ENCODE measurements around the gene ARHGEF33.

Gene ARHGEF33

GRCh38 chr2:38982498-38982897, 92.8 kb downstream of the ARHGEF33 start:
- H3K4me3 Mint-ChIP-seq = no peak overlapping the region
- H3K4me1 Mint-ChIP-seq = no peaks in the 10 kb centered on the region

GRCh38 chr2:38988716-38989115, 99.0 kb downstream of the ARHGEF33 start:
- H3K4me3 Mint-ChIP-seq = no peak overlapping the region
- no peaks in the 10 kb centered on the region for H3K9me3 Mint-ChIP-seq
- H3K4me1 Mint-ChIP-seq = peaks cover 6% of the 10 kb centered on the region
- no peak overlapping the region for H3K27ac Mint-ChIP-seq
- no peak for DNase-seq
- peaks cover 53% of the 10 kb centered on the region for H3K36me3 Mint-ChIP-seq
- no peaks in the 10 kb centered on the region for H3K27me3 Mint-ChIP-seq
- CTCF ChIA-PET = interaction anchor here (1.0 to 2.3 kb wide), 3 partner anchors 241 to 276 kb away, joined by 3 to 6 read pairs (median 3); no protein-coding TSS in a partner anchor

More at GRCh38 chr2:38982498-38982897, 92.8 kb downstream of the ARHGEF33 start:
- Mint-ChIP-seq H3K27me3 (no peaks in the 10 kb centered on the region), H3K9me3 (no peaks in the 10 kb centered on the region), H3K36me3 (peaks cover 63% of the 10 kb centered on the region), H3K27ac (no peak overlapping the region)
- DNase-seq = no peak
- CTCF ChIA-PET = interaction anchor here (1.1 kb wide), 1 partner anchor 101 kb away, joined by 3 read pairs; no protein-coding TSS in a partner anchor

- no peak overlapping the region for H3K27ac Mint-ChIP-seq
- no peak for DNase-seq
- H3K36me3 Mint-ChIP-seq = peaks cover 50% of the 10 kb centered on the region
- H3K4me1 Mint-ChIP-seq = peaks cover 11% of the 10 kb centered on the region
- H3K27me3 Mint-ChIP-seq = no peaks in the 10 kb centered on the region
- H3K4me3 Mint-ChIP-seq = no peak overlapping the region
- CTCF ChIA-PET = interaction anchor here (1.4 kb wide), 2 partner anchors 44 to 237 kb away, joined by 3 to 7 read pairs; no protein-coding TSS in a partner anchor
- no peaks in the 10 kb centered on the region for H3K9me3 Mint-ChIP-seq
Measured at GRCh38 chr2:38991899-38992298, 102.2 kb downstream of the ARHGEF33 start.

- Mint-ChIP-seq H3K27ac (peak overlapping the region; percentile 4), H3K4me1 (peaks cover 7% of the 10 kb centered on the region), H3K36me3 (peaks cover 62% of the 10 kb centered on the region), H3K27me3 (no peaks in the 10 kb centered on the region), H3K9me3 (no peaks in the 10 kb centered on the region), H3K4me3 (no peak overlapping the region)
- DNase-seq = no peak
- CTCF ChIA-PET = no interaction called here
Measured at GRCh38 chr2:38997781-38998180, 108.1 kb downstream of the ARHGEF33 start.

- H3K4me1 Mint-ChIP-seq = peaks cover 2% of the 10 kb centered on the region
- no peak for DNase-seq
- CTCF ChIA-PET = interaction anchor here (1.0 to 1.3 kb wide), 2 partner anchors 10 to 229 kb away, joined by 4 read pairs; no protein-coding TSS in a partner anchor
- no peak overlapping the region for H3K4me3 Mint-ChIP-seq
- H3K36me3 Mint-ChIP-seq = peaks cover 65% of the 10 kb centered on the region
- H3K9me3 Mint-ChIP-seq = no peaks in the 10 kb centered on the region
- H3K27me3 Mint-ChIP-seq = no peaks in the 10 kb centered on the region
- no peak overlapping the region for H3K27ac Mint-ChIP-seq
Measured at GRCh38 chr2:39000552-39000951, 110.9 kb downstream of the ARHGEF33 start.

- H3K9me3 Mint-ChIP-seq = no peaks in the 10 kb centered on the region
- H3K27ac Mint-ChIP-seq = peak overlapping the region; percentile 58
- peaks cover 61% of the 10 kb centered on the region for H3K36me3 Mint-ChIP-seq
- no peak for DNase-seq
- no peak overlapping the region for H3K4me3 Mint-ChIP-seq
- H3K4me1 Mint-ChIP-seq = peaks cover 5% of the 10 kb centered on the region
- no peaks in the 10 kb centered on the region for H3K27me3 Mint-ChIP-seq
- CTCF ChIA-PET = interaction anchor here (0.6 to 1.7 kb wide), 3 partner anchors 51 to 220 kb away, joined by 3 to 5 read pairs (median 3); no protein-coding TSS in a partner anchor
Measured at GRCh38 chr2:39007875-39008504, 118.3 kb downstream of the ARHGEF33 start.

- Mint-ChIP-seq H3K4me1 (peaks cover 5% of the 10 kb centered on the region), H3K36me3 (peaks cover 63% of the 10 kb centered on the region), H3K27ac (peak overlapping the region; percentile 58), H3K9me3 (no peaks in the 10 kb centered on the region), H3K4me3 (no peak overlapping the region), H3K27me3 (no peaks in the 10 kb centered on the region)
- CTCF ChIA-PET = interaction anchor here (0.6 kb wide), 1 partner anchor 220 kb away, joined by 3 read pairs; no protein-coding TSS in a partner anchor
- DNase-seq = no peak
Measured at GRCh38 chr2:39008665-39009064, 119.0 kb downstream of the ARHGEF33 start.

GRCh38 chr2:39013871-39014270, 124.2 kb downstream of the ARHGEF33 start:
- Mint-ChIP-seq H3K27ac (no peak overlapping the region), H3K27me3 (no peaks in the 10 kb centered on the region), H3K9me3 (no peaks in the 10 kb centered on the region), H3K4me1 (no peaks in the 10 kb centered on the region), H3K4me3 (no peak overlapping the region), H3K36me3 (peaks cover 51% of the 10 kb centered on the region)
- CTCF ChIA-PET = no interaction called here
- no peak for DNase-seq

- no peaks in the 10 kb centered on the region for H3K9me3 Mint-ChIP-seq
- CTCF ChIA-PET = interaction anchor here (1.2 kb wide), 1 partner anchor 217 kb away, joined by 3 read pairs; no protein-coding TSS in a partner anchor
- no peaks in the 10 kb centered on the region for H3K27me3 Mint-ChIP-seq
- H3K4me3 Mint-ChIP-seq = no peak overlapping the region
- H3K36me3 Mint-ChIP-seq = peaks cover 51% of the 10 kb centered on the region
- DNase-seq = no peak
- no peaks in the 10 kb centered on the region for H3K4me1 Mint-ChIP-seq
- no peak overlapping the region for H3K27ac Mint-ChIP-seq
Measured at GRCh38 chr2:39015424-39015823, 125.7 kb downstream of the ARHGEF33 start.

- no peaks in the 10 kb centered on the region for H3K27me3 Mint-ChIP-seq
- no peaks in the 10 kb centered on the region for H3K4me1 Mint-ChIP-seq
- no peak overlapping the region for H3K27ac Mint-ChIP-seq
- no peak overlapping the region for H3K4me3 Mint-ChIP-seq
- H3K36me3 Mint-ChIP-seq = peaks cover 43% of the 10 kb centered on the region
- CTCF ChIA-PET = interaction anchor here (1.0 kb wide), 1 partner anchor 212 kb away, joined by 3 read pairs; no protein-coding TSS in a partner anchor
- no peak for DNase-seq
- H3K9me3 Mint-ChIP-seq = no peaks in the 10 kb centered on the region
Measured at GRCh38 chr2:39017334-39017733, 127.7 kb downstream of the ARHGEF33 start.

GRCh38 chr2:39018638-39019037, 129.0 kb downstream of the ARHGEF33 start:
- peaks cover 41% of the 10 kb centered on the region for H3K36me3 Mint-ChIP-seq
- no peak overlapping the region for H3K27ac Mint-ChIP-seq
- H3K4me3 Mint-ChIP-seq = no peak overlapping the region
- no peaks in the 10 kb centered on the region for H3K27me3 Mint-ChIP-seq
- CTCF ChIA-PET = interaction anchor here (0.8 to 0.9 kb wide), 2 partner anchors 10 to 186 kb away, joined by 3 to 4 read pairs; no protein-coding TSS in a partner anchor
- H3K4me1 Mint-ChIP-seq = peaks cover 2% of the 10 kb centered on the region
- no peak for DNase-seq
- no peaks in the 10 kb centered on the region for H3K9me3 Mint-ChIP-seq

GRCh38 chr2:39020383-39020782, 130.7 kb downstream of the ARHGEF33 start:
- H3K27ac Mint-ChIP-seq = no peak overlapping the region
- H3K4me1 Mint-ChIP-seq = peaks cover 2% of the 10 kb centered on the region
- CTCF ChIA-PET = interaction anchor here (1.1 kb wide), 2 partner anchors 73 to 210 kb away, joined by 3 read pairs; no protein-coding TSS in a partner anchor
- DNase-seq = no peak
- H3K27me3 Mint-ChIP-seq = no peaks in the 10 kb centered on the region
- H3K4me3 Mint-ChIP-seq = no peak overlapping the region
- H3K36me3 Mint-ChIP-seq = peaks cover 38% of the 10 kb centered on the region
- H3K9me3 Mint-ChIP-seq = no peaks in the 10 kb centered on the region

- no peak overlapping the region for H3K4me3 Mint-ChIP-seq
- H3K36me3 Mint-ChIP-seq = peaks cover 35% of the 10 kb centered on the region
- peak overlapping the region; percentile 14 for H3K27ac Mint-ChIP-seq
- H3K27me3 Mint-ChIP-seq = no peaks in the 10 kb centered on the region
- CTCF ChIA-PET = no interaction called here
- H3K4me1 Mint-ChIP-seq = peaks cover 2% of the 10 kb centered on the region
- no peaks in the 10 kb centered on the region for H3K9me3 Mint-ChIP-seq
- no peak for DNase-seq
Measured at GRCh38 chr2:39022642-39023235, 133.1 kb downstream of the ARHGEF33 start.

- peaks cover 39% of the 10 kb centered on the region for H3K36me3 Mint-ChIP-seq
- H3K9me3 Mint-ChIP-seq = no peaks in the 10 kb centered on the region
- H3K27me3 Mint-ChIP-seq = no peaks in the 10 kb centered on the region
- CTCF ChIA-PET = no interaction called here
- H3K4me3 Mint-ChIP-seq = no peak overlapping the region
- no peak for DNase-seq
- H3K4me1 Mint-ChIP-seq = peaks cover 2% of the 10 kb centered on the region
- H3K27ac Mint-ChIP-seq = no peak overlapping the region
Measured at GRCh38 chr2:39023649-39024048, 134.0 kb downstream of the ARHGEF33 start.
